Ovary (tissue), 9 donors: ENCODE results near the gene LRP11. TPM values are rescaled to one million over a fixed set of nuclear protein-coding genes. Genes with fewer than 3 reads are reported as not detected.
"Not testable (repeated sequence)": the region's sequence is repeated elsewhere in the genome, so short reads cannot be mapped to it uniquely, and the experiment has no call there.

Experiments used
- DNase-seq, 5 donors: peaks; one replicate each; pipeline ENCODE4 v3.0.0-alpha.2; 2019 to 2020
- H3K27ac ChIP-seq, 2 donors: fragments of 200-600 bp; one replicate each; pipeline versions ENCODE4 v1.5.1 to v1.8.0; 2019 to 2022
- H3K27me3 ChIP-seq: fragments of 200-600 bp; one replicate; pipeline ENCODE4 v1.8.0; 2022
- H3K36me3 ChIP-seq: fragments of 200-600 bp; sonication (generic); one replicate; pipeline ENCODE4 v1.5.1; 2019
- H3K4me1 ChIP-seq: one replicate; pipeline ENCODE4 v1.8.1; 2013; ENCODE audit warnings: mild to moderate bottlenecking, moderate library complexity; ENCODE audit not compliant: insufficient read depth
- H3K4me3 ChIP-seq: fragments of 200-600 bp; sonication (generic); one replicate; pipeline ENCODE4 v1.5.1; 2017
- H3K9me3 ChIP-seq, 2 donors: fragments of 200-600 bp in 1 of 2; sonication (generic) in 1 of 2; one replicate each; pipeline versions ENCODE4 v1.5.1 to v1.8.1; 2013 to 2019; ENCODE audit warnings: mild to moderate bottlenecking in 1 of 2, moderate library complexity in 1 of 2
- CTCF ChIP-seq, 3 donors: fragments of 450-650 bp in 2 of 3; fragments of 200-600 bp in 1 of 3; IDR thresholded peaks; one replicate each; pipeline versions ENCODE4 v1.5.1 to v1.8.0; 2016 to 2022; ENCODE audit warnings: antibody characterized with exemption in 3 of 3, mild to moderate bottlenecking in 1 of 3
- EP300 ChIP-seq: sonication (generic); formaldehyde crosslinking; IDR thresholded peaks from one replicate; pipeline ENCODE4 v1.6.1; 2017; ENCODE audit warnings: antibody characterized with exemption
- POLR2A ChIP-seq: fragments of 450-650 bp; IDR thresholded peaks from one replicate; pipeline ENCODE4 v1.6.1; 2017; ENCODE audit warnings: antibody characterized with exemption, mild to moderate bottlenecking, moderate library complexity
- WGBS, 3 donors: extraction: QIAGEN DNeasy Blood & Tissue Kit in 1 of 3; methylation state at CpG; one replicate each; pipeline versions ENCODE4 v1.1.5 to v1.1.7; 2013 to 2017; 5-methylcytosine and 5-hydroxymethylcytosine counted together
- intact Hi-C, 4 donors: fragments of 100-400 bp; cut with DNase I; formaldehyde crosslinking; loops; one replicate each; pipeline versions ENCODE4 v1.11.0 to v1.15.1; 2022 to 2023
- polyA plus RNA-seq, 2 donors: library from polyadenylated mRNA; stranded (reverse); fragments of 200-250 nt in 1 of 2; fragments of 350-450 nt in 1 of 2; fragmentation: Illumina TruSeq in 1 of 2; extraction: RNeasy Lipid Tissue Mini Kit (QIAGEN cat#74804) in 1 of 2; gene quantifications; one replicate each; pipeline ENCODE4 v1.2.3, GENCODE V29; 2013 to 2014
- total RNA-seq, 7 donors: library from RNA; depleted of rRNA in 2 of 7; stranded (reverse); fragments of >200 nt in 2 of 7; fragmentation: NEBNext Ultra II Directional in 3 of 7; extraction: Animal tissue kit (Norgen Biotek cat#: 25700) in 3 of 7; gene quantifications; one replicate each; pipeline versions ENCODE4 v1.1.0 to v1.2.4, GENCODE V29; 2016 to 2023
- donor health status: DM: no; HTN: no; CAD: no; lungs with moderate emphysema.
- donor health status: DM: no; HTN: no; CAD: no.
- donor health status: Bipolar disorder and iron deficiency.
- donor health status: DM: yes; HTN: yes; CAD: no.
- donor health status: DM: no; HTN: no; CAD: no.
- donor health status: DM: yes; HTN: yes; CAD: no.

The LRP11 gene
- total and polyA plus RNA-seq, 9 donors = 21.8 to 48.2 (median 37.5) TPM

- Histone ChIP-seq H3K27me3 (no peaks in the 10 kb centered on the region), H3K36me3 (no peaks in the 10 kb centered on the region), H3K4me1 (no peaks in the 10 kb centered on the region), H3K4me3 (no peak overlapping the region), H3K9me3 (no peaks in the 10 kb centered on the region), H3K27ac (no peak overlapping the region)
- TF ChIP-seq EP300 (no peak), CTCF (IDR thresholded peaks at IDR 0.05) (no peak), POLR2A (no peak)
- DNase-seq = no peak
- intact Hi-C loops = no loop called here
- 83 to 91% (median 88%) methylated on average over 2 of the region's 2 CpGs for WGBS, 3 donors
Measured at GRCh38 chr6:149855741-149856140, 8.4 kb downstream of the LRP11 start.

- intact Hi-C loops = no loop called here
- H3K27me3 ChIP-seq = no peaks in the 10 kb centered on the region
- no peak for TF ChIP-seq EP300
- no peak for TF ChIP-seq CTCF (IDR thresholded peaks at IDR 0.05)
- TF ChIP-seq POLR2A = no peak
- H3K4me1 ChIP-seq = no peaks in the 10 kb centered on the region
- no peaks in the 10 kb centered on the region for H3K36me3 ChIP-seq
- WGBS, 3 donors = 79 to 82% (median 82%) methylated on average over 5 of the region's 5 CpGs
- H3K4me3 ChIP-seq = no peak overlapping the region
- H3K9me3 ChIP-seq = no peaks in the 10 kb centered on the region
- H3K27ac ChIP-seq = no peak overlapping the region
- no peak for DNase-seq
Measured at GRCh38 chr6:149855040-149855654, 9.0 kb downstream of the LRP11 start.

GRCh38 chr6:149854532-149854931, 9.6 kb downstream of the LRP11 start:
- intact Hi-C loops = no loop called here
- no peaks in the 10 kb centered on the region for H3K27me3 ChIP-seq
- no peaks in the 10 kb centered on the region for H3K36me3 ChIP-seq
- 79 to 81% (median 81%) methylated on average over 6 of the region's 6 CpGs for WGBS, 3 donors
- no peaks in the 10 kb centered on the region for H3K9me3 ChIP-seq
- no peak for DNase-seq
- H3K4me3 ChIP-seq = no peak overlapping the region
- H3K27ac ChIP-seq = no peak overlapping the region
- TF ChIP-seq EP300 = no peak
- no peak for TF ChIP-seq CTCF (IDR thresholded peaks at IDR 0.05)
- TF ChIP-seq POLR2A = no peak
- no peaks in the 10 kb centered on the region for H3K4me1 ChIP-seq

GRCh38 chr6:149854017-149854416, 10.1 kb downstream of the LRP11 start:
- H3K27ac ChIP-seq, H3K9me3 ChIP-seq, intact Hi-C loops, H3K36me3 ChIP-seq, H3K27me3 ChIP-seq, H3K4me3 ChIP-seq, DNase-seq, H3K4me1 ChIP-seq: not testable (repeated sequence)
- 87 to 92% (median 91%) methylated on average over 4 of the region's 4 CpGs for WGBS, 3 donors

- intact Hi-C loops = no loop called here
- Histone ChIP-seq H3K27ac (no peak overlapping the region), H3K9me3 (no peaks in the 10 kb centered on the region), H3K4me3 (no peak overlapping the region), H3K36me3 (no peaks in the 10 kb centered on the region), H3K4me1 (no peaks in the 10 kb centered on the region), H3K27me3 (no peaks in the 10 kb centered on the region)
- TF ChIP-seq EP300 (no peak), CTCF (IDR thresholded peaks at IDR 0.05) (no peak), POLR2A (no peak)
- no peak for DNase-seq
- WGBS, 3 donors = 92 to 96% (median 94%) methylated on average over 12 of the region's 12 CpGs
Measured at GRCh38 chr6:149852881-149853280, 11.3 kb downstream of the LRP11 start.
